HepG2 (cell line): ENCODE measurements around the gene ABHD3. TPM values are rescaled to one million over a fixed set of nuclear protein-coding genes. Genes with fewer than 3 reads are reported as not detected.
A peak's percentile ranks its signal among the peaks of the same experiment; 100 is the strongest.

ENCODE experiments used
- ATF4 ChIP-seq, 2 experiments: fragments of 450-650 bp in 1 of 2; sonication (generic) in 1 of 2; formaldehyde crosslinking; IDR thresholded peaks; 2 replicates each; pipeline versions ENCODE4 v1.5.0 to v1.8.0; 2020 to 2022; ENCODE audit warnings: mild to moderate bottlenecking in 1 of 2, missing genetic modification reagents in 1 of 2
- ATRX ChIP-seq: sonication (generic); formaldehyde crosslinking; IDR thresholded peaks from 2 replicates; pipeline ENCODE4 v1.4.0; 2020; ENCODE audit warnings: missing genetic modification reagents, borderline replicate concordance
- CEBPB ChIP-seq: IDR thresholded peaks from 2 replicates; pipeline ENCODE4 v1.6.1; 2011; ENCODE audit warnings: low read depth, low read length, improper control_type of control experiment, borderline replicate concordance
- DMTF1 ChIP-seq: sonication (generic); formaldehyde crosslinking; IDR thresholded peaks from 2 replicates; pipeline ENCODE4 v1.4.0; 2020; ENCODE audit warnings: mild to moderate bottlenecking, missing genetic modification reagents
- GATAD2A ChIP-seq: IDR thresholded peaks from 2 replicates; pipeline ENCODE4 v1.6.1; 2016
- GLI4 ChIP-seq: sonication (generic); formaldehyde crosslinking; IDR thresholded peaks from 2 replicates; pipeline ENCODE4 v1.5.1; 2020; ENCODE audit warnings: missing genetic modification reagents, mild to moderate bottlenecking, moderate library complexity, borderline replicate concordance
- HIVEP1 ChIP-seq: sonication (generic); formaldehyde crosslinking; IDR thresholded peaks from 2 replicates; pipeline ENCODE4 v1.4.0; 2020; ENCODE audit warnings: mild to moderate bottlenecking, missing genetic modification reagents
- JUND ChIP-seq: sonication (generic); formaldehyde crosslinking; IDR thresholded peaks from 2 replicates; pipeline ENCODE4 v1.8.0; 2022; ENCODE audit warnings: mild to moderate bottlenecking, missing genetic modification reagents
- KDM3A ChIP-seq: IDR thresholded peaks from 2 replicates; pipeline ENCODE4 v1.6.1; 2018; ENCODE audit warnings: low read depth, missing compliant biosample characterization
- MEIS1 ChIP-seq: sonication (generic); formaldehyde crosslinking; IDR thresholded peaks from 2 replicates; pipeline ENCODE4 v1.9.0; 2021; ENCODE audit warnings: mild to moderate bottlenecking, missing genetic modification reagents, moderate library complexity, borderline replicate concordance
- NKX3-1 ChIP-seq: sonication (generic); formaldehyde crosslinking; IDR thresholded peaks from 2 replicates; pipeline ENCODE4 v1.5.0; 2020; ENCODE audit warnings: missing genetic modification reagents
- PBX3 ChIP-seq: sonication (generic); formaldehyde crosslinking; IDR thresholded peaks from 2 replicates; pipeline ENCODE4 v1.8.1; 2023; ENCODE audit warnings: missing genetic modification reagents, inconsistent platforms, borderline replicate concordance
- POGK ChIP-seq: sonication (generic); formaldehyde crosslinking; conservative IDR thresholded peaks from 2 replicates; pipeline ENCODE4 v1.8.0; 2022; ENCODE audit warnings: mild to moderate bottlenecking, moderate library complexity, missing genetic modification reagents
- POGZ ChIP-seq: sonication (generic); formaldehyde crosslinking; IDR thresholded peaks from 2 replicates; pipeline ENCODE4 v1.4.0; 2020; ENCODE audit warnings: mild to moderate bottlenecking, missing genetic modification reagents
- SP1 ChIP-seq, 2 experiments: fragments of 450-650 bp in 1 of 2; sonication (generic) in 1 of 2; formaldehyde crosslinking in 1 of 2; IDR thresholded peaks; 2 replicates each; pipeline versions ENCODE4 v1.4.0 to v1.6.1; 2016 to 2020; ENCODE audit warnings: missing genetic modification reagents in 1 of 2
- TFDP1 ChIP-seq: IDR thresholded peaks from 2 replicates; pipeline ENCODE4 v1.6.1; 2016; ENCODE audit warnings: missing compliant biosample characterization, missing genetic modification reagents, borderline replicate concordance
- ZBTB21 ChIP-seq: sonication (generic); formaldehyde crosslinking; IDR thresholded peaks from 2 replicates; pipeline ENCODE4 v1.4.0; 2020; ENCODE audit warnings: missing genetic modification reagents
- ZNF619 ChIP-seq: sonication (generic); formaldehyde crosslinking; IDR thresholded peaks from 2 replicates; pipeline ENCODE4 v1.4.0; 2020; ENCODE audit warnings: mild to moderate bottlenecking, missing genetic modification reagents
- ZSCAN20 ChIP-seq: sonication (generic); formaldehyde crosslinking; IDR thresholded peaks from 2 replicates; pipeline ENCODE4 v1.4.0; 2020; ENCODE audit warnings: missing genetic modification reagents, mild to moderate bottlenecking, borderline replicate concordance
- ZSCAN5A ChIP-seq: sonication (generic); formaldehyde crosslinking; IDR thresholded peaks from 2 replicates; pipeline ENCODE4 v1.8.0; 2022; ENCODE audit warnings: mild to moderate bottlenecking, missing genetic modification reagents, borderline replicate concordance
- polyA plus RNA-seq, 8 experiments: library from polyadenylated mRNA; depleted of rRNA in 3 of 8; stranded (reverse) in 7 of 8; unstranded in 1 of 8; fragments of >200 nt; fragmentation: Illumina TruSeq in 4 of 8; extraction: Trizol in 4 of 8; gene quantifications; 2 replicates each; pipeline versions ENCODE4 v1.2.1 to v1.2.3, GENCODE V29; 2011 to 2016; ENCODE audit warnings: low read depth in 4 of 8, missing spikeins in 1 of 8, mixed read lengths in 1 of 8; ENCODE audit not compliant: insufficient read depth in 1 of 8
- total RNA-seq, 5 experiments: library from RNA; depleted of rRNA; stranded (reverse); fragments of >200 nt; fragmentation: Illumina TruSeq; extraction: Trizol; gene quantifications; 2 replicates each; pipeline ENCODE4 v1.2.3, GENCODE V29; 2016; ENCODE audit warnings: low read depth in 1 of 5

ABHD3 gene
- total and polyA plus RNA-seq, 2 of the 13 experiments (the other 11 are each of a cell fraction or from before 2014, with no cell fraction given) = 32.1 to 40.2 TPM

GRCh38 chr18:21686282-21687105 is 18.1 kb downstream of the ABHD3 start (continued):
- TF ChIP-seq DMTF1 (CRISPR knock-in tag) = no peak
- TF ChIP-seq KDM3A = no peak; the same call in 1 of the 2 replicates
- no peak for TF ChIP-seq NKX3-1
- TF ChIP-seq ATF4 (CRISPR knock-in tag; IDR thresholded peaks at IDR 0.05) = no peak
- TF ChIP-seq POGK (CRISPR knock-in tag) = no peak
- TF ChIP-seq ATRX (CRISPR knock-in tag) = no peak
- no peak for TF ChIP-seq ZNF619 (CRISPR knock-in tag)
- TF ChIP-seq ZSCAN20 (CRISPR knock-in tag) = no peak
- TF ChIP-seq TFDP1 (CRISPR knock-in tag) = no peak
- TF ChIP-seq GATAD2A (CRISPR knock-in tag) = peak; percentile 86
- no peak for TF ChIP-seq POGZ (CRISPR knock-in tag)
- no peak for TF ChIP-seq CEBPB
- no peak for TF ChIP-seq GLI4
- TF ChIP-seq ZSCAN5A (CRISPR knock-in tag) = peak; percentile 24; the same call in 1 of the 2 replicates
- TF ChIP-seq JUND = no peak
- no peak for TF ChIP-seq PBX3 (CRISPR knock-in tag)
- no peak for TF ChIP-seq HIVEP1
- TF ChIP-seq ZBTB21 = no peak
- TF ChIP-seq SP1 (IDR thresholded peaks at IDR 0.05) = no peak
- no peak for TF ChIP-seq SP1 (CRISPR knock-in tag; IDR thresholded peaks at IDR 0.05)
- TF ChIP-seq MEIS1 (CRISPR knock-in tag) = peak; percentile 46; the same call in 1 of the 2 replicates
